IMR-90 (cell line): ENCODE results near the gene MS4A10. TPM values are rescaled to one million over a fixed set of nuclear protein-coding genes. Genes with fewer than 3 reads are reported as not detected.

Experiments used
- ATAC-seq: fragments of 200-7000 bp; cut with Tn5 transposase; 2 replicates; pipeline ENCODE4 v1.9.1; 2020; ENCODE audit warnings: low read depth, mild to moderate bottlenecking, moderate library complexity
- BruUV-seq: library from RNA; stranded (reverse); fragments of 400-500 nt; replicated peaks from 2 replicates; lab custom pipeline; 2021; lab: Mats Ljungman, UMichigan
- CTCF ChIA-PET: fragments of 300-600 bp; formaldehyde crosslinking; extraction: SDS; loops from one replicate; lab custom pipeline; 2021; ENCODE audit warnings: antibody characterized with exemption; lab: Yijun Ruan, JAX
- POLR2A ChIA-PET: fragments of 300-600 bp; sonication (Branson Sonifier 250); formaldehyde crosslinking; loops from one replicate; lab custom pipeline; 2022; ENCODE audit warnings: antibody characterized with exemption; ENCODE audit not compliant: unreplicated experiment; lab: Charles Lee
- DNase-seq: peaks from one replicate; pipeline ENCODE4 v3.0.0; 2013
- H2AFZ ChIP-seq: replicated peaks from 2 replicates; pipeline ENCODE3; 2013; ENCODE audit warnings: low read length, mild to moderate bottlenecking; ENCODE audit not compliant: poor library complexity
- H2AK5ac ChIP-seq: 2 replicates; pipeline ENCODE4 v1.6.1; 2013; ENCODE audit warnings: low read depth, low read length, inconsistent platforms
- H2AK9ac ChIP-seq: replicated peaks from 2 replicates; pipeline ENCODE3; 2013; ENCODE audit warnings: mild to moderate bottlenecking, low read depth, low read length, moderate library complexity; ENCODE audit not compliant: poor library complexity
- H2BK120ac ChIP-seq: 2 replicates; pipeline ENCODE4 v1.6.1; 2013; ENCODE audit warnings: low read depth, low read length, inconsistent platforms
- H2BK15ac ChIP-seq: 3 replicates; pipeline ENCODE4 v1.6.1; 2013; ENCODE audit warnings: low read depth, low read length, inconsistent platforms
- H2BK20ac ChIP-seq: 2 replicates; pipeline ENCODE4 v1.6.1; 2013; ENCODE audit warnings: low read depth, mild to moderate bottlenecking, inconsistent platforms, low read length, moderate library complexity
- H2BK5ac ChIP-seq: 2 replicates; pipeline ENCODE4 v1.6.1; 2013; ENCODE audit warnings: mild to moderate bottlenecking, low read depth, low read length, inconsistent platforms; ENCODE audit not compliant: poor library complexity, severe bottlenecking
- H3K14ac ChIP-seq: replicated peaks from 2 replicates; pipeline ENCODE4 v1.6.1; 2013; ENCODE audit warnings: low read depth, low read length, inconsistent platforms
- H3K18ac ChIP-seq: 2 replicates; pipeline ENCODE4 v1.6.1; 2013; ENCODE audit warnings: low read depth, low read length, control low read depth
- H3K23ac ChIP-seq: 2 replicates; pipeline ENCODE4 v1.6.1; 2013; ENCODE audit warnings: low read depth, low read length, inconsistent platforms
- H3K27ac ChIP-seq: 2 replicates; pipeline ENCODE4 v1.5.1; 2013; ENCODE audit warnings: mild to moderate bottlenecking, control low read depth, low read length; ENCODE audit not compliant: insufficient read depth
- H3K27me3 ChIP-seq: 2 replicates; pipeline ENCODE4 v1.6.1; 2013; ENCODE audit warnings: low read length; ENCODE audit not compliant: control insufficient read depth, insufficient read depth
- H3K36me3 ChIP-seq: 2 replicates; pipeline ENCODE4 v1.6.1; 2013; ENCODE audit warnings: low read length, mixed read lengths; ENCODE audit not compliant: control insufficient read depth, insufficient read depth
- H3K4ac ChIP-seq: 2 replicates; pipeline ENCODE4 v1.6.1; 2013; ENCODE audit warnings: low read depth, low read length, inconsistent platforms
- H3K4me1 ChIP-seq: 2 replicates; pipeline ENCODE4 v1.6.1; 2013; ENCODE audit warnings: low read length, mixed read lengths; ENCODE audit not compliant: control insufficient read depth, insufficient read depth
- H3K4me2 ChIP-seq: 2 replicates; pipeline ENCODE4 v1.6.1; 2013; ENCODE audit warnings: low read depth, mild to moderate bottlenecking, control low read depth, low read length, moderate library complexity
- H3K4me3 ChIP-seq: 2 replicates; pipeline ENCODE4 v1.5.1; 2013; ENCODE audit warnings: low read depth, mild to moderate bottlenecking, control low read depth, low read length, moderate library complexity; ENCODE audit not compliant: insufficient read depth
- H3K56ac ChIP-seq: 2 replicates; pipeline ENCODE4 v1.6.1; 2013; ENCODE audit warnings: low read length, inconsistent platforms; ENCODE audit not compliant: insufficient read depth; ENCODE audit errors: extremely low read depth
- H3K79me1 ChIP-seq, 2 experiments: 2 replicates each; pipeline ENCODE4 v1.6.1; 2013; ENCODE audit warnings: low read length in 2 of 2, inconsistent platforms in 1 of 2, low read depth in 1 of 2
- H3K9ac ChIP-seq: 2 replicates; pipeline ENCODE4 v1.6.1; 2013; ENCODE audit warnings: low read depth, low read length, control low read depth
- H3K9me1 ChIP-seq: 2 replicates; pipeline ENCODE4 v1.6.1; 2013; ENCODE audit warnings: low read length, inconsistent platforms; ENCODE audit not compliant: insufficient read depth
- H3K9me3 ChIP-seq: 2 replicates; pipeline ENCODE4 v1.6.1; 2013; ENCODE audit warnings: low read length; ENCODE audit not compliant: control insufficient read depth, insufficient read depth
- H4K20me1 ChIP-seq: 2 replicates; pipeline ENCODE4 v1.6.1; 2013; ENCODE audit warnings: low read length, inconsistent platforms; ENCODE audit not compliant: insufficient read depth
- H4K5ac ChIP-seq: 2 replicates; pipeline ENCODE4 v1.6.1; 2013; ENCODE audit warnings: mild to moderate bottlenecking, low read depth, low read length, control low read depth
- H4K8ac ChIP-seq, 2 experiments: 2 replicates each; pipeline ENCODE4 v1.6.1; 2013; ENCODE audit warnings: low read depth in 2 of 2, low read length in 2 of 2, control low read depth in 1 of 2, inconsistent platforms in 1 of 2
- H4K91ac ChIP-seq: 2 replicates; pipeline ENCODE4 v1.6.1; 2013; ENCODE audit warnings: low read depth, low read length, inconsistent platforms; ENCODE audit not compliant: insufficient read depth
- BHLHE40 ChIP-seq: fragments of 150-350 bp; IDR thresholded peaks from 2 replicates; pipeline ENCODE4 v1.6.1; 2016; ENCODE audit warnings: mild to moderate bottlenecking, low read depth, low read length
- CTCF ChIP-seq: conservative IDR thresholded peaks from 2 replicates; pipeline ENCODE4 v1.5.1; 2012; ENCODE audit warnings: mild to moderate bottlenecking, low read depth, low read length, improper control_type of control experiment
- ELK1 ChIP-seq: fragments of 150-350 bp; IDR thresholded peaks from 2 replicates; pipeline ENCODE4 v1.6.1; 2016; ENCODE audit warnings: low read depth, mild to moderate bottlenecking, low read length, moderate library complexity, borderline replicate concordance
- POLR2A ChIP-seq: IDR thresholded peaks from 2 replicates; pipeline ENCODE4 v1.6.1; 2012; ENCODE audit warnings: mild to moderate bottlenecking, low read depth, low read length
- RAD21 ChIP-seq: IDR thresholded peaks from 2 replicates; pipeline ENCODE4 v1.6.1; 2012; ENCODE audit warnings: low read length, improper control_type of control experiment
- SMC3 ChIP-seq: fragments of 150-350 bp; IDR thresholded peaks from 2 replicates; pipeline ENCODE4 v1.6.1; 2016; ENCODE audit warnings: low read depth, mild to moderate bottlenecking, antibody characterized with exemption, low read length, moderate library complexity
- WGBS, 2 experiments: methylation state at CpG; one replicate each; pipeline versions ENCODE4 v1.1.5 to v1.1.7; 2013; ENCODE audit warnings: missing lambda C conversion rate in 2 of 2; ENCODE audit not compliant: insufficient read length in 1 of 2; ENCODE audit errors: extremely low coverage in 2 of 2; 5-methylcytosine and 5-hydroxymethylcytosine counted together
- dilution Hi-C: fragments of 300-500 bp; cut with HindIII; formaldehyde crosslinking; loops from one replicate; pipeline ENCODE4 v1.14.3; 2018; ENCODE audit warnings: low sequenced_read_pairs; ENCODE audit not compliant: unreplicated experiment
- in situ Hi-C: fragments of 300-500 bp; cut with MboI; formaldehyde crosslinking; loops from 3 replicates; pipeline ENCODE4 v1.14.3; 2019; ENCODE audit warnings: low sequenced_read_pairs, inconsistent platforms, mixed read lengths
- intact Hi-C: fragments of 100-400 bp; cut with micrococcal nuclease; formaldehyde crosslinking; loops from 2 replicates; pipeline ENCODE4 v1.10.0; 2022
- polyA plus RNA-seq, 3 experiments: library from polyadenylated mRNA; depleted of rRNA; stranded (reverse); fragments of >200 nt; gene quantifications; 2 replicates each; pipeline ENCODE4 v1.2.3, GENCODE V29; 2012; ENCODE audit warnings: low replicate concordance in 1 of 3
- total RNA-seq: library from RNA; depleted of rRNA; stranded (reverse); fragments of >200 nt; gene quantifications from 2 replicates; pipeline ENCODE4 v1.2.3, GENCODE V29; 2012

MS4A10 gene
- total and polyA plus RNA-seq, 2 of the 4 experiments (the other 2 are of a cell fraction) = not detected

- H3K14ac ChIP-seq = no peak overlapping the region
- CTCF ChIA-PET = interaction anchor here (0.6 to 2.5 kb wide), 4 partner anchors 23 to 60 kb away, joined by 3 to 11 read pairs (median 5); no protein-coding TSS in a partner anchor
- H3K4me1 ChIP-seq = peaks cover 11% of the 10 kb centered on the region
- no peak overlapping the region for H3K23ac ChIP-seq
- H3K79me1 ChIP-seq = peaks cover 0 to 17% of the 10 kb centered on the region in 2 experiments; a peak in 3 of 4 replicates
- intact Hi-C loops (loop anchor here (2.0 kb wide), 1 partner anchor 49 kb away; no protein-coding TSS in a partner anchor), dilution Hi-C loops (no loop called here), in situ Hi-C loops (loop anchor here (5.0 kb wide), 1 partner anchor 54 kb away; no protein-coding TSS in a partner anchor)
- H2BK120ac ChIP-seq = no peak overlapping the region
- no peak overlapping the region for H4K8ac ChIP-seq
- no peak overlapping the region for H3K4me3 ChIP-seq
- H4K91ac ChIP-seq = no peak overlapping the region
- H2BK15ac ChIP-seq = no peak overlapping the region
- no peaks in the 10 kb centered on the region for H3K9me3 ChIP-seq
- H3K36me3 ChIP-seq = no peaks in the 10 kb centered on the region
- H3K18ac ChIP-seq = no peak overlapping the region
- peak; percentile 28 for DNase-seq
- no peak overlapping the region for H2AK5ac ChIP-seq
- H2BK5ac ChIP-seq = no peak overlapping the region
- H4K20me1 ChIP-seq = no peaks in the 10 kb centered on the region
- H3K27me3 ChIP-seq = peaks cover 18% of the 10 kb centered on the region
- peaks cover 8% of the 10 kb centered on the region for H3K9me1 ChIP-seq
- POLR2A ChIA-PET = no interaction called here
- no peak overlapping the region for H3K27ac ChIP-seq
- no peak overlapping the region for H4K5ac ChIP-seq
- H2BK20ac ChIP-seq = no peak overlapping the region
- BruUV-seq = no TSS peak
- TF ChIP-seq BHLHE40 (no peak), CTCF (peak; percentile 34), POLR2A (no peak), RAD21 (no peak), SMC3 (peak; percentile 19; the same call in 1 of the 2 replicates), ELK1 (no peak)
- no peak overlapping the region for H3K4ac ChIP-seq
- H2AK9ac ChIP-seq = no peak overlapping the region
- WGBS, 2 experiments = 80% methylated on average over 5 of the region's 7 CpGs; no CpG with 5 or more reads in 1 of the 2 experiments
- ATAC-seq = 0 out of 2 replicates have a peak, but pooled peaks have one; percentile 19
- H3K9ac ChIP-seq = no peak overlapping the region
- no peak overlapping the region for H3K56ac ChIP-seq
- H2AFZ ChIP-seq = no peak overlapping the region
- H3K4me2 ChIP-seq = no peak overlapping the region
Observed at GRCh38 chr11:60838132-60838531, 53.0 kb downstream of the MS4A10 start.
